ENCODE results near the gene TMEM208.

- no peak for TF ChIP-seq STAG1 (CRISPR knock-in tag; IDR thresholded peaks at IDR 0.05)
- no peak for TF ChIP-seq POGK (CRISPR knock-in tag; conservative IDR thresholded peaks at IDR 0.05)
- TF ChIP-seq ZMAT3 (CRISPR knock-in tag; conservative IDR thresholded peaks at IDR 0.05): no peak
- no peak for TF ChIP-seq GTF2F1 (IDR thresholded peaks at IDR 0.05; ENCODE audit: low read length)
- TF ChIP-seq ATF7 (IDR thresholded peaks at IDR 0.05): no peak
- no peak for TF ChIP-seq ATF7 (CRISPR knock-in tag; IDR thresholded peaks at IDR 0.05)
- TF ChIP-seq HMGXB4 (CRISPR knock-in tag; IDR thresholded peaks at IDR 0.05; ENCODE audit: borderline replicate concordance in 1 of 2, low read depth in 1 of 2): no peak
- TF ChIP-seq MLLT10 (CRISPR knock-in tag; IDR thresholded peaks at IDR 0.05): no peak
- TF ChIP-seq POLR2AphosphoS5 (IDR thresholded peaks at IDR 0.05; ENCODE audit: low read depth, low read length): no peak
- no peak for TF ChIP-seq CTCF (CRISPR knock-in tag; IDR thresholded peaks at IDR 0.05)
- no peak for TF ChIP-seq ZZZ3 (CRISPR knock-in tag; IDR thresholded peaks at IDR 0.05; ENCODE audit: borderline replicate concordance)
Measured at GRCh38 chr16:67258161-67258835, 31.4 kb downstream of the TMEM208 start.

All from HepG2 (cell line).